ENCODE results near the gene COX5A. TPM values are rescaled to one million over a fixed set of nuclear protein-coding genes. Genes with fewer than 3 reads are reported as not detected.
"Not testable (repeated sequence)": the region's sequence is repeated elsewhere in the genome, so short reads cannot be mapped to it uniquely, and the experiment has no call there.

The COX5A gene
- total and polyA plus RNA-seq, 2 of the 13 experiments (the other 11 are each of a cell fraction or from before 2014, with no cell fraction given): 158 to 218 TPM

DNA sequence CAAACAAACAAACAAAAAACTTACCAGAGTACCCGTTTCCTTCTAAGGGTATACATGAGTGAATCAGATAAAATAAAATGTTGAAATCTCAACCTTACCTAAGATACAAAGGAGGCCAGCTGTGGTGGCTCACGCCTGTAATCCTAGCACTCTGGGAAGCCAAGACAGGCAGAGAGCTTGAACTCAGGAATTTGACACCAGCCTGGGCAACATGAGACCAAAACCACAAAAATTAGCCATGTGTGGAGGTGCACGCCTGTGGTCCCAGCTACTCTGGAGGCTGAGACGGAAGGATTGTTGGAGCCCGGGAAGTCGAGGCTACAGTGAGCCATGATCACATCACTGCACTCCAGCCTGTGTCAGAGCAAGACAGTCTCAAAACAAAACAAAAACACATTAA lies 20.2 kb downstream of the COX5A start:
- WGBS (ENCODE audit: low lambda C conversion rate): 97% methylated on average over 6 of the region's 6 CpGs
- no peak for ATAC-seq

DNA sequence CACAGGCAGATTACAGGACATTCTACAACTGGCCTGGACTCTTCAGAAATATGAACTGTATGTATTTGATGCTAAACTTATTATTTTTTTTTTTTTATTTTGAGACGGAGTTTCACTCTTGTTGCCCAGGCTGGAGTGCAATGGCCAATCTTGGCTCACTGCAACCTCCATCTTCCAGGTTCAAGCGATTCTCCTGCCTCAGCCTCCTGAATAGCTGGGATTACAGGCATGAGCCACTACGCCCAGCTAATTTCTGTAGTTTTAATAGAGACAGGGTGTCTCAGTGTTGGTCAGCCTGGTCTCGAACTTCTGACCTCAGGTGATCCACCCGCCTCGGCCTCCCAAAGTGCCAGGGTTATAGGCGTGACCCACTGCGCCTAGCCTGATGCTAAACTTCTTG lies 24.1 kb downstream of the COX5A start:
- BruUV-seq (replicated peaks); POLR2A ChIA-PET; DNase-seq (ENCODE audit: low spot score); H3K9me3 ChIP-seq (ENCODE audit: low read length); H3K4me2 ChIP-seq (ENCODE audit: low read depth, low read length); H4K20me1 ChIP-seq (ENCODE audit: insufficient read depth, low read length); H3K27ac ChIP-seq (ENCODE audit: extremely low read length, insufficient read depth, low read length); H3K79me2 ChIP-seq (ENCODE audit: insufficient read depth, low read length); H2AFZ ChIP-seq (ENCODE audit: low read length); H3K4me3 ChIP-seq (replicated peaks in 1 of 3; ENCODE audit: insufficient read depth in 1 of 3, low read depth in 2 of 3, low read length in 3 of 3); intact Hi-C loops (cut with micrococcal nuclease; ENCODE audit: unreplicated experiment); H3K9ac ChIP-seq (ENCODE audit: insufficient read depth, low read depth, low read length); H3K4me1 ChIP-seq (ENCODE audit: insufficient read depth, low read length); in situ Hi-C loops (cut with HindIII; ENCODE audit: extremely low pct_ligation_motif_present, low pct_unique_long_range_greater_than_20kb); FAIRE-seq; H3K27me3 ChIP-seq (ENCODE audit: control insufficient read depth in 1 of 2, insufficient read depth in 2 of 2, low read length in 2 of 2); ATAC-seq; CTCF ChIA-PET (ENCODE audit: low intra/inter-chr PET ratio, low total read pairs): not testable (repeated sequence)
- H3K36me3 ChIP-seq (replicated peaks in 1 of 2; ENCODE audit: control insufficient read depth in 1 of 2, insufficient read depth in 2 of 2, low read length in 2 of 2): peaks cover 9 to 36% of the 10 kb centered on the region in 2 experiments
- 97% methylated on average over 8 of the region's 8 CpGs for WGBS (ENCODE audit: low lambda C conversion rate)

More for the DNA sequence above, 20.2 kb downstream of the COX5A start:
- intact Hi-C loops (cut with micrococcal nuclease; ENCODE audit: unreplicated experiment) (no loop called here), in situ Hi-C loops (cut with HindIII; ENCODE audit: extremely low pct_ligation_motif_present, low pct_unique_long_range_greater_than_20kb) (no loop called here)
- Histone ChIP-seq H3K4me1 (ENCODE audit: insufficient read depth, low read length) (no peaks in the 10 kb centered on the region), H3K79me2 (ENCODE audit: insufficient read depth, low read length) (no peaks in the 10 kb centered on the region), H2AFZ (ENCODE audit: low read length) (no peak overlapping the region), H3K4me3 (replicated peaks in 1 of 3; ENCODE audit: insufficient read depth in 1 of 3, low read depth in 2 of 3, low read length in 3 of 3) (no peak overlapping the region), H3K4me2 (ENCODE audit: low read depth, low read length) (no peak overlapping the region), H4K20me1 (ENCODE audit: insufficient read depth, low read length) (no peaks in the 10 kb centered on the region), H3K9ac (ENCODE audit: insufficient read depth, low read depth, low read length) (no peak overlapping the region), H3K27ac (ENCODE audit: extremely low read length, insufficient read depth, low read length) (no peak overlapping the region), H3K36me3 (replicated peaks in 1 of 2; ENCODE audit: control insufficient read depth in 1 of 2, insufficient read depth in 2 of 2, low read length in 2 of 2) (peaks cover 13 to 62% of the 10 kb centered on the region in 2 experiments), H3K27me3 (ENCODE audit: control insufficient read depth in 1 of 2, insufficient read depth in 2 of 2, low read length in 2 of 2) (no peaks in the 10 kb centered on the region), H3K9me3 (ENCODE audit: low read length) (no peaks in the 10 kb centered on the region)
- TF ChIP-seq ZNF510 (CRISPR knock-in tag; IDR thresholded peaks at IDR 0.05; ENCODE audit: low read depth) (no peak), POLR2G (IDR thresholded peaks at IDR 0.05; ENCODE audit: low read depth, low read length) (no peak), CEBPG (CRISPR knock-in tag; IDR thresholded peaks at IDR 0.05) (no peak), ZNF652 (CRISPR knock-in tag; IDR thresholded peaks at IDR 0.05; ENCODE audit: borderline replicate concordance, low read depth) (no peak), ZNF484 (CRISPR knock-in tag; IDR thresholded peaks at IDR 0.05; ENCODE audit: borderline replicate concordance, low read depth) (no peak)
- TF ChIP-seq, protein P1, sequence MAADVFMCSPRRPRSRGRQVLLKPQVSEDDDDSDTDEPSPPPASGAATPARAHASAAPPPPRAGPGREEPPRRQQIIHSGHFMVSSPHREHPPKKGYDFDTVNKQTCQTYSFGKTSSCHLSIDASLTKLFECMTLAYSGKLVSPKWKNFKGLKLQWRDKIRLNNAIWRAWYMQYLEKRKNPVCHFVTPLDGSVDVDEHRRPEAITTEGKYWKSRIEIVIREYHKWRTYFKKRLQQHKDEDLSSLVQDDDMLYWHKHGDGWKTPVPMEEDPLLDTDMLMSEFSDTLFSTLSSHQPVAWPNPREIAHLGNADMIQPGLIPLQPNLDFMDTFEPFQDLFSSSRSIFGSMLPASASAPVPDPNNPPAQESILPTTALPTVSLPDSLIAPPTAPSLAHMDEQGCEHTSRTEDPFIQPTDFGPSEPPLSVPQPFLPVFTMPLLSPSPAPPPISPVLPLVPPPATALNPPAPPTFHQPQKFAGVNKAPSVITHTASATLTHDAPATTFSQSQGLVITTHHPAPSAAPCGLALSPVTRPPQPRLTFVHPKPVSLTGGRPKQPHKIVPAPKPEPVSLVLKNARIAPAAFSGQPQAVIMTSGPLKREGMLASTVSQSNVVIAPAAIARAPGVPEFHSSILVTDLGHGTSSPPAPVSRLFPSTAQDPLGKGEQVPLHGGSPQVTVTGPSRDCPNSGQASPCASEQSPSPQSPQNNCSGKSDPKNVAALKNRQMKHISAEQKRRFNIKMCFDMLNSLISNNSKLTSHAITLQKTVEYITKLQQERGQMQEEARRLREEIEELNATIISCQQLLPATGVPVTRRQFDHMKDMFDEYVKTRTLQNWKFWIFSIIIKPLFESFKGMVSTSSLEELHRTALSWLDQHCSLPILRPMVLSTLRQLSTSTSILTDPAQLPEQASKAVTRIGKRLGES (CRISPR knock-in tag; IDR thresholded peaks at IDR 0.05; ENCODE audit: borderline replicate concordance): no peak
- POLR2A ChIA-PET: no interaction called here
- FAIRE-seq (no peak), DNase-seq (ENCODE audit: low spot score) (no peak)
- CTCF ChIA-PET (ENCODE audit: low intra/inter-chr PET ratio, low total read pairs): no interaction called here
- no TSS peak for BruUV-seq (replicated peaks)

Data from HepG2 (cell line).